HPDE6-E6E7 (cell line): ENCODE data around the gene ANKRD30B.
"Not testable (repeated sequence)": the region's sequence is repeated elsewhere in the genome, so short reads cannot be mapped to it uniquely, and the experiment has no call there.

ENCODE experiments used
- DNase-seq: peaks from one replicate; pipeline ENCODE4 v3.0.0; 2011; ENCODE audit warnings: missing footprints; ENCODE audit errors: extremely low spot score

The ANKRD30B gene

DNA sequence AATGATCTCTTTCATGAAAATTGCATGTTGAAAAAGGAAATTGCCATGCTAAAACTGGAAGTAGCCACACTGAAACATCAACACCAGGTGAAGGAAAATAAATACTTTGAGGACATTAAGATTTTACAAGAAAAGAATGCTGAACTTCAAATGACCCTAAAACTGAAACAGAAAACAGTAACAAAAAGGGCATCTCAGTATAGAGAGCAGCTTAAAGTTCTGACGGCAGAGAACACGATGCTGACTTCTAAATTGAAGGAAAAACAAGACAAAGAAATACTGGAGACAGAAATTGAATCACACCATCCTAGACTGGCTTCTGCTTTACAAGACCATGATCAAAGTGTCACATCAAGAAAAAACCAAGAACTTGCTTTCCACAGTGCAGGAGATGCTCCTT, 103.6 kb downstream of the ANKRD30B start:
- DNase-seq: not testable (repeated sequence)

- not testable (repeated sequence) for DNase-seq
Measured at GRCh38 chr18:14855634-14856033, 107.7 kb downstream of the ANKRD30B start.

DNA sequence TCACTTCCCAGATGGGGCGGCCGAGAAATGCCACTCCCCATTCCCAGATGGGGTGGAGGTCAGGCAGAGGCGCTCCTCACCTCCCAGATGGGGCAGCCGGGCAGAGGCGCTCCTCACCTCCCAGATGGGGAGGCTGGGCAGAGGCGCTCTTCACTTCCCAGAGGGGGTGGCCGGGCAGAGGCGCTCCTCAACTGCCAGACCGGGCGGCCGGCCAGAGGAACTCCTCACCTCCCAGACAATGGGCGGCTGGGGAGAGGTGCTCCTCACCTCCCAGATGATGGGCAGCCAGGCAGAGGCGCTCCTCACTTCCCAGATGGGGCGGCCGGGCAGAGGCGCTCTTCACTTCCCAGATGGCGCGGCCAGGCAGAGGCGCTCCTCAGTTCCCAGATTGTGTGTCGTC, 108.3 kb downstream of the ANKRD30B start:
- DNase-seq: not testable (repeated sequence)

GRCh38 chr18:14858514-14858913, 110.5 kb downstream of the ANKRD30B start:
- DNase-seq: not testable (repeated sequence)

GRCh38 chr18:14859995-14860394, 112.0 kb downstream of the ANKRD30B start:
- not testable (repeated sequence) for DNase-seq

GRCh38 chr18:14866426-14866825, 118.5 kb downstream of the ANKRD30B start:
- DNase-seq: not testable (repeated sequence)

DNA sequence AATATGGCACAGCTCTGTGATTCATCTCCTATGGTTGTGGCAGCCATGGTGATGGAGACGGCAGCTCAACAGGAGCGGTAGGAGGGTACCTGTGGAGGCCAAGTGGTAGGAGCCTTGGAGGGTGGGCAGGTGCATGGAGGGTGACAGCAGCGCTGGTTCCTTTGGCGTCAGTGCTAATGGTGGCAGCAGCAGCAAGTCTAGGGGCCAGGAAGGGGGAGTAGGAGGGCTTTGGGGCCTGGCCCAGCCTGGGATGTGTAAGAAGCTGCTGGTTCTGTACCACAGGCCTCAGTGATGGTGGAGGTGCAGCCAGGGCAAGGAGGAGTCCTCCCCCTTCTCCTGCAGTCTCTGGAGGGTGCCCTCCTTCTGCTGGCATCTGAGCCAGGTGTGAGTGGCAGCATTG, 120.0 kb downstream of the ANKRD30B start:
- not testable (repeated sequence) for DNase-seq

GRCh38 chr18:14868825-14869224, 120.9 kb downstream of the ANKRD30B start:
- not testable (repeated sequence) for DNase-seq

DNA sequence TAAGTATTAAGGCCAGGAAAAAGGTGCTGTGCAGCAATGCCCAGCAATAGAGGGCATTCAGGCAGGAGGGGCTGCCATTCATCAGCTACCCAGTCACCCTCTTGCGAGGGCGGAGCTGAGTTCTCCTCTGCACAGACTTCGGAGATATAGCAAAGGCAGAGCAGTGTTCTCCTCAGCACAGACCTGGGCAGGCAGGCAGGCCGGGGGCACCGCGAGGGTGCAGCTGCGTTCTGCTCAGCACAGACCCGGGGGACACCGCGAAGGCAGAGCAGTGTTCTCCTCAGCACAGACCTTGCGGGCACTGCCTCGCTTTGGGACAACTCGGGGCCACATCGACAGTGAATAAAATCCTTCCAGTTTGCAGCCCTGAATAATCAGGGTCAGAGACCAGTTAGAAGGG, 130.9 kb downstream of the ANKRD30B start:
- not testable (repeated sequence) for DNase-seq

GRCh38 chr18:14900435-14900834, 152.5 kb downstream of the ANKRD30B start:
- no peak for DNase-seq
